NCI-H524 treated with DMSO at 0.1 percent for 48 hours (cell line): ENCODE data around the gene CCDC102B.
"Not testable (repeated sequence)": the region's sequence is repeated elsewhere in the genome, so short reads cannot be mapped to it uniquely, and the experiment has no call there.

Experiments
- DNase-seq: peaks from one replicate; lab custom pipeline; 2025; lab: John Stamatoyannopoulos, UW

The CCDC102B gene

GRCh38 chr18:68797871-68798270 is at the start of gene CCDC102B:
Gene CCDC102B, plus strand, starts transcription at chr18:68798080. Its CDS starts 38,684 bp downstream, at chr18:68836764.
- no peak for DNase-seq

GRCh38 chr18:68757126-68757525 is 40.8 kb upstream of the CCDC102B start:
- DNase-seq: no peak

- DNase-seq: no peak
Measured at GRCh38 chr18:68759308-68759707, 38.6 kb upstream of the CCDC102B start.

- DNase-seq: no peak
Measured at GRCh38 chr18:68763083-68763482, 34.8 kb upstream of the CCDC102B start.

- DNase-seq: no peak
Measured at GRCh38 chr18:68764016-68764415, 33.9 kb upstream of the CCDC102B start.

- no peak for DNase-seq
Measured at GRCh38 chr18:68766433-68766832, 31.4 kb upstream of the CCDC102B start.

- DNase-seq: no peak
Measured at GRCh38 chr18:68769461-68769860, 28.4 kb upstream of the CCDC102B start.

- no peak for DNase-seq
Measured at GRCh38 chr18:68772268-68772667, 25.6 kb upstream of the CCDC102B start.

- DNase-seq: no peak
Measured at GRCh38 chr18:68778280-68778886, 19.5 kb upstream of the CCDC102B start.

- no peak for DNase-seq
Measured at GRCh38 chr18:68779169-68779568, 18.7 kb upstream of the CCDC102B start.

GRCh38 chr18:68780802-68781635 is 16.9 kb upstream of the CCDC102B start:
- DNase-seq: no peak

GRCh38 chr18:68783506-68783905 is 14.4 kb upstream of the CCDC102B start:
- DNase-seq: no peak

- DNase-seq: no peak
Measured at GRCh38 chr18:68784071-68784470, 13.8 kb upstream of the CCDC102B start.

GRCh38 chr18:68790290-68790689 is 7.6 kb upstream of the CCDC102B start:
- not testable (repeated sequence) for DNase-seq

- no peak for DNase-seq
Measured at GRCh38 chr18:68791801-68792200, 6.1 kb upstream of the CCDC102B start.

GRCh38 chr18:68793951-68794350 is 3.9 kb upstream of the CCDC102B start:
- no peak for DNase-seq

- no peak for DNase-seq
Measured at GRCh38 chr18:68796936-68797690, 767 bp upstream of the CCDC102B start.

GRCh38 chr18:68800075-68800474 is 2.2 kb downstream of the CCDC102B start:
- DNase-seq: no peak

GRCh38 chr18:68803356-68803755 is 5.5 kb downstream of the CCDC102B start:
- peak; percentile 85 for DNase-seq

- DNase-seq: no peak
Measured at GRCh38 chr18:68817584-68817983, 19.7 kb downstream of the CCDC102B start.

GRCh38 chr18:68818584-68818983 is 20.7 kb downstream of the CCDC102B start:
- no peak for DNase-seq

- no peak for DNase-seq
Measured at GRCh38 chr18:68822926-68823325, 25.0 kb downstream of the CCDC102B start.

- no peak for DNase-seq
Measured at GRCh38 chr18:68826121-68826520, 28.2 kb downstream of the CCDC102B start.
